Mononuclear cell (primary cell): Measurements from ENCODE around the gene CAMK1D. TPM values are rescaled to one million over a fixed set of nuclear protein-coding genes. Genes with fewer than 3 reads are reported as not detected.
"Not testable (repeated sequence)": the region's sequence is repeated elsewhere in the genome, so short reads cannot be mapped to it uniquely, and the experiment has no call there.

ENCODE experiments used
- H3K27me3 ChIP-seq: 2 replicates; pipeline ENCODE4 v1.6.0; 2011; ENCODE audit warnings: low read length, control low read depth; ENCODE audit not compliant: insufficient read depth
- H3K4me1 ChIP-seq: 2 replicates; pipeline ENCODE4 v1.5.1; 2011; ENCODE audit warnings: mild to moderate bottlenecking, low read length, control low read depth; ENCODE audit not compliant: insufficient read depth
- H3K4me3 ChIP-seq: 2 replicates; pipeline ENCODE4 v1.5.1; 2011; ENCODE audit warnings: mild to moderate bottlenecking, low read length, moderate library complexity
- H3K9me3 ChIP-seq: 2 replicates; pipeline ENCODE4 v1.5.1; 2011; ENCODE audit warnings: low read depth, mild to moderate bottlenecking, control low read depth, low read length
- total RNA-seq: library from RNA; depleted of rRNA; stranded (reverse); fragments of >200 nt; gene quantifications from one replicate; pipeline ENCODE4 v1.2.3, GENCODE V29; 2012

CAMK1D gene
- total RNA-seq, 1 donor = 11.0 TPM

- no peaks in the 10 kb centered on the region for H3K27me3 ChIP-seq
- H3K4me3 ChIP-seq = no peak overlapping the region
- H3K4me1 ChIP-seq = no peaks in the 10 kb centered on the region
- no peaks in the 10 kb centered on the region for H3K9me3 ChIP-seq
Observed at GRCh38 chr10:12803776-12804175, 454.4 kb downstream of the CAMK1D start.

- Histone ChIP-seq H3K4me3 (no peak overlapping the region), H3K4me1 (no peaks in the 10 kb centered on the region), H3K27me3 (no peaks in the 10 kb centered on the region), H3K9me3 (no peaks in the 10 kb centered on the region)
Observed at GRCh38 chr10:12806228-12807095, 457.1 kb downstream of the CAMK1D start.

- Histone ChIP-seq H3K27me3 (no peaks in the 10 kb centered on the region), H3K9me3 (no peaks in the 10 kb centered on the region), H3K4me1 (no peaks in the 10 kb centered on the region), H3K4me3 (no peak overlapping the region)
Observed at GRCh38 chr10:12807096-12807755, 457.9 kb downstream of the CAMK1D start.

GRCh38 chr10:12808014-12808613 is 458.8 kb downstream of the CAMK1D start:
- Histone ChIP-seq H3K27me3 (no peaks in the 10 kb centered on the region), H3K4me1 (no peaks in the 10 kb centered on the region), H3K4me3 (no peak overlapping the region), H3K9me3 (no peaks in the 10 kb centered on the region)

DNA sequence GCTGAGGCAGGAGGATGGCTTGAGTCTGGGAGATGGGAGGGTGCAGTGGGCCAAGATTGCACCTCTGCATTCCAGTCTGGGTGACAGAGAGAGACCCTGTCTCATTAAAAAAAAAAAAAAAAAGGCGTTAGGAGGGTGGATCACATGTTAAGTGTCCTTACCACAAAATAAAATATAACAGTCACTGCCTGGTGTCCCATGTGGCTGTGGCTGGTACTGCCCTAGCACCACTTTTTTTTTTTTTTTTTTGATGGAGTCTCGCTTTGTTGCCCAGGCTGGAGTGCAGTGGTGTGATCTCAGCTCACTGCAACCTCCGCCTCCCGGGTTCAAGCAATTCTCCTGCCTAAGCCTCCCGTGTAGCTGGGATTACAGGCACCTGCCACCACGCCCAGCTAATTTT is 460.7 kb downstream of the CAMK1D start:
- H3K27me3 ChIP-seq, H3K9me3 ChIP-seq, H3K4me1 ChIP-seq, H3K4me3 ChIP-seq: not testable (repeated sequence)

- H3K4me1 ChIP-seq = no peaks in the 10 kb centered on the region
Observed at GRCh38 chr10:12811826-12812225, 462.5 kb downstream of the CAMK1D start.

GRCh38 chr10:12812571-12812970 is 463.2 kb downstream of the CAMK1D start:
- H3K4me3 ChIP-seq = no peak overlapping the region
- H3K27me3 ChIP-seq = no peaks in the 10 kb centered on the region
- no peaks in the 10 kb centered on the region for H3K9me3 ChIP-seq
- H3K4me1 ChIP-seq = no peaks in the 10 kb centered on the region

More at GRCh38 chr10:12811826-12812225, 462.5 kb downstream of the CAMK1D start:
- Histone ChIP-seq H3K27me3 (no peaks in the 10 kb centered on the region), H3K4me3 (no peak overlapping the region), H3K9me3 (no peaks in the 10 kb centered on the region)

GRCh38 chr10:12814166-12814565 is 464.8 kb downstream of the CAMK1D start:
- Histone ChIP-seq H3K4me1 (no peaks in the 10 kb centered on the region), H3K9me3 (no peaks in the 10 kb centered on the region), H3K4me3 (no peak overlapping the region), H3K27me3 (no peaks in the 10 kb centered on the region)

DNA sequence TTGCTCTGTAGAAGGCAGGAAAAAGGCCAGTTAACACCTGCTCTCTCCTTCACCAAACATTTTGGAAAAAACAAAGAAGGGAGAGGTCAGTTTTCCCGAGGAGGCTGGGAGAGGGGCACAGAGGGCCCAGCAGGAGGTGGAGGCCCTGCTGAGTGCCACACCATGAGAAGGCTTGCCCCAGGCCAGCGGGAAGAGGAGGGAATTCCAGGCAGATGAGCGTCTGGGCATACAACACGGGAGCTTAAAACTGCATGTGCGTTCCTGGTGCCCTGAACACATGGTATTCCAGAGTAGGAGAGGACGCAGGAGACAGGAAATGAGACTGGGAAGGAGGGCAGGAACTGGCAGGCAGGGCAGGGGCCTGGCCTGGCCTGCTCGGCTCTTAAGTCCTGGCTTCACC is 469.7 kb downstream of the CAMK1D start:
- no peaks in the 10 kb centered on the region for H3K9me3 ChIP-seq

DNA sequence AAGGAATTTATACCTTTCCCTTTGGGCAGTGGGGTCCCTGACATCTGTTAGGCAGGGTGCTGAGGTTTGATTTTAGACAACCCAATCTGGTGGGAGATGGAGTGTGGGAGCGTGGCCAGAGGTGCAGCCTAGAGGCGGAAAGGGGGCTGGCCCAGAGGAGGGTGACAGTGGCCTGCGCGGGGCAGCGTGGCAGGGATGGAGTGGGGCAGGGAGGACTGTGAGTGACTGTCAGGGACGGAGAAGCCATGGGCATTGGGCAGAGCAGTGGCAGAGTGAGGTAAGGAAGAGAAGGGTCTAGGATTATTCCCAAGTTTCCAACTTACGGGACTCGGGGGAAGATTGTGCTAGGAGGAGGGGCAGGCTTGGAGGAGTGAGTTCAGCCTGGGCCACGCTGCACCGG is 470.3 kb downstream of the CAMK1D start:
- no peak overlapping the region for H3K4me3 ChIP-seq
- H3K9me3 ChIP-seq = no peaks in the 10 kb centered on the region
- no peaks in the 10 kb centered on the region for H3K27me3 ChIP-seq
- no peaks in the 10 kb centered on the region for H3K4me1 ChIP-seq

More for the DNA sequence above, 469.7 kb downstream of the CAMK1D start:
- Histone ChIP-seq H3K27me3 (no peaks in the 10 kb centered on the region), H3K4me1 (no peaks in the 10 kb centered on the region), H3K4me3 (no peak overlapping the region)

GRCh38 chr10:12822126-12822892 is 473.0 kb downstream of the CAMK1D start:
- Histone ChIP-seq H3K9me3 (no peaks in the 10 kb centered on the region), H3K4me1 (no peaks in the 10 kb centered on the region), H3K4me3 (no peak overlapping the region), H3K27me3 (no peaks in the 10 kb centered on the region)

GRCh38 chr10:12822893-12823170 is 473.5 kb downstream of the CAMK1D start:
- Histone ChIP-seq H3K4me1 (no peaks in the 10 kb centered on the region), H3K9me3 (no peaks in the 10 kb centered on the region), H3K4me3 (no peak overlapping the region), H3K27me3 (no peaks in the 10 kb centered on the region)

- H3K27me3 ChIP-seq = no peaks in the 10 kb centered on the region
- no peaks in the 10 kb centered on the region for H3K9me3 ChIP-seq
- H3K4me3 ChIP-seq = no peak overlapping the region
- H3K4me1 ChIP-seq = no peaks in the 10 kb centered on the region
Observed at GRCh38 chr10:12823328-12823727, 474.0 kb downstream of the CAMK1D start.

DNA sequence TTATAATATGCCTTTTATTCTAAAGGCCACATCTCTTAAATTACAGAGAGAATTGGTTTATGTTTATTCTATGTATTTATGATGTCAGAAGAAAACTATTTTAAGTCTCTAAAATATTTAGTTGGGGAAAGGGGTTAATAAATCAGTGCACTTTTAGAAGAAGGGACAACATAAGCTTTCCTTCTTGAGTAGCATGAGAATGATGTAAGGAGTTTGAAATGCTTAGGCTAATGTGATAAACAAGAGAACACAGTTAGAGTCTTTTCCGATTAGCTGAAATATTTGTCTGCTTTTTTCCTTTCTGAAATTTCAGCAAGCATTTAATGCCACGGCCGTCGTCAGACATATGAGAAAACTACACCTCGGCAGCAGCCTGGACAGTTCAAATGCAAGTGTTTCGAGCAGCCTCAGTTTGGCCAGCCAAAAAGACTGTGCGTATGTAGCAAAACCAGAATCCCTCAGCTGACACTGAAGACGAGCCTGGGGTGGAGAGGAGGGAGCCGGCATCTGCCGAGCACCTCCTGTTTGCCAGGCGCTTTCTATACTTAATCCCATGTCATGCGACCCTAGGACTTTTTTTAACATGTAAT is 476.0 kb downstream of the CAMK1D start:
- H3K27me3 ChIP-seq = no peaks in the 10 kb centered on the region
- H3K4me1 ChIP-seq = no peaks in the 10 kb centered on the region
- no peaks in the 10 kb centered on the region for H3K9me3 ChIP-seq
- H3K4me3 ChIP-seq = no peak overlapping the region
